Measurements from ENCODE around the gene MAP1LC3B.
A peak's percentile ranks its signal among the peaks of the same experiment; 100 is the strongest.

MAP1LC3B gene

GRCh38 chr16:87425941-87426340 is 33.8 kb downstream of the MAP1LC3B start:
- peak; percentile 80 to 88 for DNase-seq
- Histone ChIP-seq H3K4ac (ENCODE audit: low read depth, low read length) (no peak overlapping the region), H2AFZ (ENCODE audit: insufficient read depth, low read length, poor library complexity) (no peak overlapping the region), H3K79me1 (ENCODE audit: low read length) (no peaks in the 10 kb centered on the region), H4K12ac (ENCODE audit: low read depth, low read length) (no peak overlapping the region), H3K4me1 (ENCODE audit: control insufficient read depth in 1 of 2, insufficient read depth in 2 of 2, low read length in 2 of 2) (no peaks in the 10 kb centered on the region), H3K9me3 (ENCODE audit: insufficient read depth, low read depth, low read length) (no peaks in the 10 kb centered on the region), H3K36me3 (ENCODE audit: control insufficient read depth in 1 of 2, insufficient read depth in 2 of 2, low read length in 2 of 2) (peaks cover 7 to 27% of the 10 kb centered on the region in 2 experiments), H2BK5ac (ENCODE audit: low read depth, low read length, poor library complexity) (no peak overlapping the region), H2BK12ac (ENCODE audit: low read length) (no peak overlapping the region), H2AK5ac (ENCODE audit: low read length) (no peak overlapping the region), H3K23ac (ENCODE audit: low read length) (no peak overlapping the region), H2BK120ac (ENCODE audit: insufficient read depth, low read length, poor library complexity) (no peak overlapping the region), H4K91ac (ENCODE audit: low read depth, low read length) (no peak overlapping the region), H3K18ac (ENCODE audit: low read length) (no peak overlapping the region), H3K27me3 (ENCODE audit: insufficient read depth, low read length) (no peaks in the 10 kb centered on the region), H3K14ac (ENCODE audit: low read length) (no peak overlapping the region), H3K27ac (ENCODE audit: low read depth, low read length) (no peak overlapping the region), H3K4me3 (ENCODE audit: low read depth, low read length) (no peak overlapping the region), H3K4me2 (ENCODE audit: low read length) (no peak overlapping the region), H3K79me2 (ENCODE audit: control insufficient read depth, insufficient read depth, low read length, poor library complexity) (no peaks in the 10 kb centered on the region), H3K9ac (ENCODE audit: low read length) (no peak overlapping the region), H4K8ac (ENCODE audit: low read depth, low read length) (no peak overlapping the region)
- WGBS (ENCODE audit: extremely low coverage, insufficient coverage, insufficient read length), result no CpG with 5 or more reads among the region's 12 CpGs

GRCh38 chr16:87426423-87427215 is 34.5 kb downstream of the MAP1LC3B start:
- H3K9me3 ChIP-seq (ENCODE audit: insufficient read depth, low read depth, low read length), result no peaks in the 10 kb centered on the region
- H3K4ac ChIP-seq (ENCODE audit: low read depth, low read length), result no peak overlapping the region
- H2BK120ac ChIP-seq (ENCODE audit: insufficient read depth, low read length, poor library complexity), result no peak overlapping the region
- H3K18ac ChIP-seq (ENCODE audit: low read length), result no peak overlapping the region
- no peak overlapping the region for H3K4me2 ChIP-seq (ENCODE audit: low read length)
- no peak overlapping the region for H2BK12ac ChIP-seq (ENCODE audit: low read length)
- no CpG with 5 or more reads among the region's 18 CpGs for WGBS (ENCODE audit: extremely low coverage, insufficient coverage, insufficient read length)
- DNase-seq, result no peak
- no peak overlapping the region for H4K12ac ChIP-seq (ENCODE audit: low read depth, low read length)
- no peaks in the 10 kb centered on the region for H3K79me2 ChIP-seq (ENCODE audit: control insufficient read depth, insufficient read depth, low read length, poor library complexity)
- H3K79me1 ChIP-seq (ENCODE audit: low read length), result no peaks in the 10 kb centered on the region
- no peak overlapping the region for H3K4me3 ChIP-seq (ENCODE audit: low read depth, low read length)
- H4K91ac ChIP-seq (ENCODE audit: low read depth, low read length), result no peak overlapping the region
- H4K8ac ChIP-seq (ENCODE audit: low read depth, low read length), result no peak overlapping the region
- H3K27me3 ChIP-seq (ENCODE audit: insufficient read depth, low read length), result no peaks in the 10 kb centered on the region
- H2BK5ac ChIP-seq (ENCODE audit: low read depth, low read length, poor library complexity), result no peak overlapping the region
- H2AK5ac ChIP-seq (ENCODE audit: low read length), result no peak overlapping the region
- H3K4me1 ChIP-seq (ENCODE audit: control insufficient read depth in 1 of 2, insufficient read depth in 2 of 2, low read length in 2 of 2), result peaks cover 0 to 2% of the 10 kb centered on the region in 2 experiments
- no peak overlapping the region for H3K23ac ChIP-seq (ENCODE audit: low read length)
- peaks cover 5 to 26% of the 10 kb centered on the region in 2 experiments for H3K36me3 ChIP-seq (ENCODE audit: control insufficient read depth in 1 of 2, insufficient read depth in 2 of 2, low read length in 2 of 2)
- no peak overlapping the region for H3K9ac ChIP-seq (ENCODE audit: low read length)
- H3K27ac ChIP-seq (ENCODE audit: low read depth, low read length), result no peak overlapping the region
- H2AFZ ChIP-seq (ENCODE audit: insufficient read depth, low read length, poor library complexity), result no peak overlapping the region
- no peak overlapping the region for H3K14ac ChIP-seq (ENCODE audit: low read length)

GRCh38 chr16:87431926-87432325 is 39.8 kb downstream of the MAP1LC3B start:
- no peak overlapping the region for H3K27ac ChIP-seq (ENCODE audit: low read depth, low read length)
- H2AFZ ChIP-seq (ENCODE audit: insufficient read depth, low read length, poor library complexity), result no peak overlapping the region
- no peak overlapping the region for H2BK12ac ChIP-seq (ENCODE audit: low read length)
- peaks cover 4 to 8% of the 10 kb centered on the region in 2 experiments for H3K36me3 ChIP-seq (ENCODE audit: control insufficient read depth in 1 of 2, insufficient read depth in 2 of 2, low read length in 2 of 2)
- no peak overlapping the region for H4K12ac ChIP-seq (ENCODE audit: low read depth, low read length)
- no peak overlapping the region for H3K18ac ChIP-seq (ENCODE audit: low read length)
- no peak overlapping the region for H3K14ac ChIP-seq (ENCODE audit: low read length)
- peaks cover 0 to 5% of the 10 kb centered on the region in 2 experiments for H3K4me1 ChIP-seq (ENCODE audit: control insufficient read depth in 1 of 2, insufficient read depth in 2 of 2, low read length in 2 of 2)
- no peak overlapping the region for H2AK5ac ChIP-seq (ENCODE audit: low read length)
- no peak overlapping the region for H2BK120ac ChIP-seq (ENCODE audit: insufficient read depth, low read length, poor library complexity)
- no peak overlapping the region for H3K4ac ChIP-seq (ENCODE audit: low read depth, low read length)
- H3K27me3 ChIP-seq (ENCODE audit: insufficient read depth, low read length), result no peaks in the 10 kb centered on the region
- H3K4me2 ChIP-seq (ENCODE audit: low read length), result no peak overlapping the region
- no peaks in the 10 kb centered on the region for H3K79me2 ChIP-seq (ENCODE audit: control insufficient read depth, insufficient read depth, low read length, poor library complexity)
- H3K9me3 ChIP-seq (ENCODE audit: insufficient read depth, low read depth, low read length), result no peaks in the 10 kb centered on the region
- H3K23ac ChIP-seq (ENCODE audit: low read length), result no peak overlapping the region
- no CpG with 5 or more reads among the region's 7 CpGs for WGBS (ENCODE audit: extremely low coverage, insufficient coverage, insufficient read length)
- H4K8ac ChIP-seq (ENCODE audit: low read depth, low read length), result no peak overlapping the region
- H3K4me3 ChIP-seq (ENCODE audit: low read depth, low read length), result no peak overlapping the region
- no peaks in the 10 kb centered on the region for H3K79me1 ChIP-seq (ENCODE audit: low read length)
- H4K91ac ChIP-seq (ENCODE audit: low read depth, low read length), result no peak overlapping the region
- DNase-seq, result no peak
- H2BK5ac ChIP-seq (ENCODE audit: low read depth, low read length, poor library complexity), result no peak overlapping the region
- H3K9ac ChIP-seq (ENCODE audit: low read length), result no peak overlapping the region

- H4K8ac ChIP-seq (ENCODE audit: low read depth, low read length), result no peak overlapping the region
- H2AK5ac ChIP-seq (ENCODE audit: low read length), result no peak overlapping the region
- H3K14ac ChIP-seq (ENCODE audit: low read length), result no peak overlapping the region
- no peaks in the 10 kb centered on the region for H3K79me1 ChIP-seq (ENCODE audit: low read length)
- no peak overlapping the region for H2BK5ac ChIP-seq (ENCODE audit: low read depth, low read length, poor library complexity)
- no peak overlapping the region for H2BK12ac ChIP-seq (ENCODE audit: low read length)
- H3K79me2 ChIP-seq (ENCODE audit: control insufficient read depth, insufficient read depth, low read length, poor library complexity), result no peaks in the 10 kb centered on the region
- H3K4me2 ChIP-seq (ENCODE audit: low read length), result no peak overlapping the region
- H3K27me3 ChIP-seq (ENCODE audit: insufficient read depth, low read length), result no peaks in the 10 kb centered on the region
- no peaks in the 10 kb centered on the region for H3K9me3 ChIP-seq (ENCODE audit: insufficient read depth, low read depth, low read length)
- H2BK120ac ChIP-seq (ENCODE audit: insufficient read depth, low read length, poor library complexity), result no peak overlapping the region
- H3K4ac ChIP-seq (ENCODE audit: low read depth, low read length), result no peak overlapping the region
- no peak for DNase-seq
- no peak overlapping the region for H3K4me3 ChIP-seq (ENCODE audit: low read depth, low read length)
- no peak overlapping the region for H2AFZ ChIP-seq (ENCODE audit: insufficient read depth, low read length, poor library complexity)
- H3K36me3 ChIP-seq (ENCODE audit: control insufficient read depth in 1 of 2, insufficient read depth in 2 of 2, low read length in 2 of 2), result peaks cover 4 to 6% of the 10 kb centered on the region in 2 experiments
- H3K4me1 ChIP-seq (ENCODE audit: control insufficient read depth in 1 of 2, insufficient read depth in 2 of 2, low read length in 2 of 2), result peaks cover 0 to 5% of the 10 kb centered on the region in 2 experiments
- no peak overlapping the region for H3K23ac ChIP-seq (ENCODE audit: low read length)
- H4K91ac ChIP-seq (ENCODE audit: low read depth, low read length), result no peak overlapping the region
- H3K9ac ChIP-seq (ENCODE audit: low read length), result no peak overlapping the region
- H4K12ac ChIP-seq (ENCODE audit: low read depth, low read length), result no peak overlapping the region
- WGBS (ENCODE audit: extremely low coverage, insufficient coverage, insufficient read length), result no CpG with 5 or more reads among the region's 15 CpGs
- H3K18ac ChIP-seq (ENCODE audit: low read length), result no peak overlapping the region
- H3K27ac ChIP-seq (ENCODE audit: low read depth, low read length), result no peak overlapping the region
These were observed 40.3 kb downstream of the MAP1LC3B start for GRCh38 chr16:87432330-87432915.
